ENCODE data around the gene ORM2. TPM values are rescaled to one million over a fixed set of nuclear protein-coding genes. Genes with fewer than 3 reads are reported as not detected.
"Not testable (repeated sequence)": the region's sequence is repeated elsewhere in the genome, so short reads cannot be mapped to it uniquely, and the experiment has no call there.

Gene ORM2
- total RNA-seq, 1 experiment from 2014 or later = 46.0 TPM

- no peaks in the 10 kb centered on the region for H3K27me3 ChIP-seq (replicated peaks; ENCODE audit: control insufficient read depth, insufficient read depth, low read length)
- Mint-ChIP-seq H3K4me3 (ENCODE audit: unreplicated experiment) (no peak overlapping the region), H3K36me3 (ENCODE audit: insufficient read depth, unreplicated experiment) (peaks cover 5% of the 10 kb centered on the region), H3K4me1 (ENCODE audit: low read depth, unreplicated experiment) (peaks cover 8% of the 10 kb centered on the region), H3K27me3 (ENCODE audit: insufficient read depth, unreplicated experiment) (no peaks in the 10 kb centered on the region), H3K9me3 (ENCODE audit: unreplicated experiment) (no peaks in the 10 kb centered on the region), H3K27ac (ENCODE audit: unreplicated experiment) (peak overlapping the region; percentile 30)
- DNase-seq = peak in 1 of 2 experiments; percentile 25
- H3K4me3 ChIP-seq (ENCODE audit: low read depth, low read length) = no peak overlapping the region
- no peaks in the 10 kb centered on the region for H3K9me3 ChIP-seq
- intact Hi-C loops (cut with micrococcal nuclease; ENCODE audit: unreplicated experiment) = no loop called here
- ChIA-PET POLR2A (no interaction called here), CTCF (no interaction called here)
- H3K4me1 ChIP-seq = no peaks in the 10 kb centered on the region; the same call in 1 of the 2 replicates
- TF ChIP-seq CTCF (IDR thresholded peaks at IDR 0.05; ENCODE audit: insufficient read depth in 1 of 2, low read depth in 1 of 2, low read length in 1 of 2, severe bottlenecking in 1 of 2, unreplicated experiment in 1 of 2) = no peak
- no peaks in the 10 kb centered on the region for H3K36me3 ChIP-seq (ENCODE audit: control insufficient read depth, insufficient read depth, low read length)
- no TSS peak for BruUV-seq (replicated peaks)
Observed at GRCh38 chr9:114319147-114319546, 10.5 kb upstream of the ORM2 start.

DNA sequence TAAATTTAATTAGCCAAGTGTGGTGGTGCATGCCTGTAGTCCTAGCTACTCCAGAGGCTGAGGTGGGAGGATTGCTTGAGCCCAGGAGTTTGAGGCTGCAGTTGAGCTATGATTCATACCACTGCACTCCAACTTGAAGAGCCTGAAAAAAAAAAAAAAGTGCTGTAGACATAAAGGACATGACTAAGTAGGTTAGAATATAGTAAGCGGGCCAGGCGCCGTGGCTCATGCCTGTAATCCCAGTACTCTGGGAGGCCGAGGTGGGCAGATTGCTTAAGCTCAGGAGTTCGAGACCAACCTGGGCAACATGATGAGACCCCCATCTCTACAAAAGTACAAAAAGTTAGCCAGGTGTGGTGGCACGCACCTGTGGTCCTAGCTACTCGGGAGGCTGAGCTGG is 9.0 kb upstream of the ORM2 start:
- H3K27me3 ChIP-seq (replicated peaks; ENCODE audit: control insufficient read depth, insufficient read depth, low read length); H3K36me3 ChIP-seq (ENCODE audit: control insufficient read depth, insufficient read depth, low read length); H3K4me3 ChIP-seq (ENCODE audit: low read depth, low read length); CTCF ChIA-PET; H3K27me3 Mint-ChIP-seq (ENCODE audit: insufficient read depth, unreplicated experiment); H3K9me3 Mint-ChIP-seq (ENCODE audit: unreplicated experiment); H3K4me1 ChIP-seq; H3K9me3 ChIP-seq; intact Hi-C loops (cut with micrococcal nuclease; ENCODE audit: unreplicated experiment); H3K4me1 Mint-ChIP-seq (ENCODE audit: low read depth, unreplicated experiment); H3K4me3 Mint-ChIP-seq (ENCODE audit: unreplicated experiment); POLR2A ChIA-PET; H3K36me3 Mint-ChIP-seq (ENCODE audit: insufficient read depth, unreplicated experiment); BruUV-seq (replicated peaks); H3K27ac Mint-ChIP-seq (ENCODE audit: unreplicated experiment); DNase-seq: not testable (repeated sequence)

DNA sequence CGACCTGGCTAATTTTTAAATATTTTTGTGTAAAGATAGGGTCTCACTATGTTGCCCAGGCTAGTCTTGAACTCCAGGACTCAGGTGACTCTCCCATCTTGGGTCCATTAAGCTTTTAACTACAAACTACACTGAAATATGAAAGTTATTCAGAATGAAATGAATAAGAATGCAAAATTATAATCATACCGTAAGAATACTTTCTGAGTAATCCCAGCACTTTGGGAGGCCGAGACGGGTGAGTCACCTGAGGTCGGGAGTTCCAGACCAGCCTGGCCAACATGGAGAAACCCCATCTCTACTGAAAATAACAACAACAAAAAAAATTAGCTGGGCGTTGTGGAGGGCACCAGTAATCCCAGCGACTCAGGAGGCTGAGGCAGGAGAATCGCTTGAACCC is 7.9 kb upstream of the ORM2 start:
- Histone ChIP-seq H3K27me3 (replicated peaks; ENCODE audit: control insufficient read depth, insufficient read depth, low read length) (no peaks in the 10 kb centered on the region), H3K4me1 (no peaks in the 10 kb centered on the region; the same call in 1 of the 2 replicates), H3K4me3 (ENCODE audit: low read depth, low read length) (no peak overlapping the region), H3K36me3 (ENCODE audit: control insufficient read depth, insufficient read depth, low read length) (no peaks in the 10 kb centered on the region), H3K9me3 (no peaks in the 10 kb centered on the region)
- intact Hi-C loops (cut with micrococcal nuclease; ENCODE audit: unreplicated experiment) = no loop called here
- ChIA-PET POLR2A (no interaction called here), CTCF (no interaction called here)
- Mint-ChIP-seq H3K27ac (ENCODE audit: unreplicated experiment) (no peak overlapping the region), H3K4me3 (ENCODE audit: unreplicated experiment) (no peak overlapping the region), H3K27me3 (ENCODE audit: insufficient read depth, unreplicated experiment) (no peaks in the 10 kb centered on the region), H3K4me1 (ENCODE audit: low read depth, unreplicated experiment) (peaks cover 8% of the 10 kb centered on the region), H3K9me3 (ENCODE audit: unreplicated experiment) (no peaks in the 10 kb centered on the region), H3K36me3 (ENCODE audit: insufficient read depth, unreplicated experiment) (peaks cover 5% of the 10 kb centered on the region)
- no TSS peak for BruUV-seq (replicated peaks)
- no peak for TF ChIP-seq CTCF (IDR thresholded peaks at IDR 0.05; ENCODE audit: insufficient read depth in 1 of 2, low read depth in 1 of 2, low read length in 1 of 2, severe bottlenecking in 1 of 2, unreplicated experiment in 1 of 2)
- DNase-seq = no peak

DNA sequence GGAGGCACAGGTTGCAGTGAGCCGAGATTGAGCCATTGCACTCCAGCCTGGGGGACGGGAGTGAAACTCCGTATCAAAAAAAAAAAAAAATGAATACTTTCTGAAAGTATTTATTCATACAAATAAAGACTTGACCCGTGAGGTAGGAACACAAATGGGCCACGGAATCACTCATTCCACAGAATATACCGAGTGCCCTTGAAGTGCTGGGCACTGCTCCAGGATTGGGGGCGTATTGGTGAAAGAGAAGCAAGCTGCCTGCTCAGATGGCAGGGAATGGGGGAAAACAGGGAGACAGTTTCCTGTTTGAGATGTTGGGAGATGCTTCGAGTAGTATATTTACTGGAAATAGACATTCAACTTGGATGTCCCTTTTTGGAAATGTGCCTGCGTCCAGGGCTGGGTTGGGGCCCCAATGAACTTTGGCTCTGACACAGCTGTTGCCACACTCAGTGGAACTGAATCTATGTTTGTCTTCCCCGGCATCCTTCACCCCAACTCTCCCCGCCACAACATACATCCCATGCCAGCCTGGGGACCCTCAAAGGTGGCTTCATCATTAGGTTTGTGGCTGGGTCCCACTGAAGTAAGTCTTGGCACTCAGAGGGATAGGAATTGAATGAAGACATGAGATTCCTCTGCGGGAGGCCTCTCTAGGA is 7.4 kb upstream of the ORM2 start:
- H3K36me3 Mint-ChIP-seq (ENCODE audit: insufficient read depth, unreplicated experiment); H3K36me3 ChIP-seq (ENCODE audit: control insufficient read depth, insufficient read depth, low read length): not testable (repeated sequence)

GRCh38 chr9:114322831-114323531 is 6.7 kb upstream of the ORM2 start, which contains the start of gene ORM1:
Gene ORM1, plus strand, starts transcription at chr9:114323098. Its CDS starts 36 bp downstream, at chr9:114323134.
- CTCF ChIA-PET; H3K4me1 ChIP-seq; intact Hi-C loops (cut with micrococcal nuclease; ENCODE audit: unreplicated experiment); H3K36me3 ChIP-seq (ENCODE audit: control insufficient read depth, insufficient read depth, low read length); H3K27me3 ChIP-seq (replicated peaks; ENCODE audit: control insufficient read depth, insufficient read depth, low read length); H3K9me3 ChIP-seq; H3K27ac Mint-ChIP-seq (ENCODE audit: unreplicated experiment); H3K36me3 Mint-ChIP-seq (ENCODE audit: insufficient read depth, unreplicated experiment); H3K27me3 Mint-ChIP-seq (ENCODE audit: insufficient read depth, unreplicated experiment); DNase-seq; POLR2A ChIA-PET; H3K4me3 ChIP-seq (ENCODE audit: low read depth, low read length); H3K4me3 Mint-ChIP-seq (ENCODE audit: unreplicated experiment); H3K4me1 Mint-ChIP-seq (ENCODE audit: low read depth, unreplicated experiment); H3K9me3 Mint-ChIP-seq (ENCODE audit: unreplicated experiment); BruUV-seq (replicated peaks): not testable (repeated sequence)

More for the DNA sequence above, 7.4 kb upstream of the ORM2 start:
- CTCF ChIA-PET; DNase-seq; H3K4me3 Mint-ChIP-seq (ENCODE audit: unreplicated experiment); H3K9me3 Mint-ChIP-seq (ENCODE audit: unreplicated experiment); H3K4me1 Mint-ChIP-seq (ENCODE audit: low read depth, unreplicated experiment); H3K4me3 ChIP-seq (ENCODE audit: low read depth, low read length); H3K9me3 ChIP-seq; POLR2A ChIA-PET; H3K27me3 Mint-ChIP-seq (ENCODE audit: insufficient read depth, unreplicated experiment); intact Hi-C loops (cut with micrococcal nuclease; ENCODE audit: unreplicated experiment); BruUV-seq (replicated peaks); H3K4me1 ChIP-seq; H3K27me3 ChIP-seq (replicated peaks; ENCODE audit: control insufficient read depth, insufficient read depth, low read length); H3K27ac Mint-ChIP-seq (ENCODE audit: unreplicated experiment): not testable (repeated sequence)

Data from Caco-2 (cell line).